GM21825 (cell line): ENCODE data around the gene FPR1.

Experiments used
- ATAC-seq: cut with Tn5 transposase; IDR thresholded peaks from one replicate; pipeline ENCODE4 v1.9.1; 2021; ENCODE audit warnings: mild to moderate bottlenecking, moderate library complexity; ENCODE audit not compliant: unreplicated experiment

Gene FPR1

GRCh38 chr19:51751655-51752054 lies at the start of gene FPR1:
FPR1 (minus strand) TSS chr19:51751878; CDS start chr19:51746994, 4,884 bp downstream.
- no peak for ATAC-seq

GRCh38 chr19:51800473-51801244 lies 49.0 kb upstream of the FPR1 start:
- ATAC-seq = no peak

- no peak for ATAC-seq
These were observed 48.2 kb upstream of the FPR1 start for GRCh38 chr19:51799774-51800472.

- no peak for ATAC-seq
These were observed 47.5 kb upstream of the FPR1 start for GRCh38 chr19:51799034-51799773.

- ATAC-seq = no peak
These were observed 46.4 kb upstream of the FPR1 start for GRCh38 chr19:51798062-51798461.

- no peak for ATAC-seq
These were observed 45.8 kb upstream of the FPR1 start for GRCh38 chr19:51797480-51797879.

GRCh38 chr19:51796195-51796679 lies 44.6 kb upstream of the FPR1 start:
- no peak for ATAC-seq

GRCh38 chr19:51794885-51795490 lies 43.3 kb upstream of the FPR1 start, which contains the start of gene FPR3:
FPR3 (plus strand) TSS chr19:51795157; CDS start chr19:51823749, 28,592 bp downstream.
- no peak for ATAC-seq

GRCh38 chr19:51793994-51794393 lies 42.3 kb upstream of the FPR1 start:
- no peak for ATAC-seq

- no peak for ATAC-seq
These were observed 41.3 kb upstream of the FPR1 start for GRCh38 chr19:51792932-51793331.

- no peak for ATAC-seq
These were observed 37.5 kb upstream of the FPR1 start for GRCh38 chr19:51789061-51789795.

GRCh38 chr19:51788029-51788428 lies 36.4 kb upstream of the FPR1 start:
- no peak for ATAC-seq

GRCh38 chr19:51786646-51787494 lies 35.2 kb upstream of the FPR1 start:
- ATAC-seq = no peak

- no peak for ATAC-seq
These were observed 33.4 kb upstream of the FPR1 start for GRCh38 chr19:51784922-51785690.

GRCh38 chr19:51784109-51784785 lies 32.6 kb upstream of the FPR1 start:
- no peak for ATAC-seq

GRCh38 chr19:51783372-51783771 lies 31.7 kb upstream of the FPR1 start:
- ATAC-seq = no peak

- no peak for ATAC-seq
These were observed 30.3 kb upstream of the FPR1 start for GRCh38 chr19:51781999-51782398.

GRCh38 chr19:51780270-51780669 lies 28.6 kb upstream of the FPR1 start:
- ATAC-seq = no peak
